D721Med (cell line): Measurements from ENCODE around the gene HCRT.

Experiments used
- DNase-seq: peaks from one replicate; pipeline ENCODE4 v3.0.0; 2011; ENCODE audit warnings: low spot score; ENCODE audit not compliant: insufficient read length
- FAIRE-seq: peaks from 2 replicates; lab custom pipeline; 2011; peaks lifted over from hg19 to GRCh38; lab: Jason Lieb, UNC
- TF ChIP-seq, protein P1 (sequence below): IDR thresholded peaks from 2 replicates; pipeline ENCODE4 v1.5.1; 2012; ENCODE audit warnings: mild to moderate bottlenecking, control low read depth; ENCODE audit not compliant: insufficient read depth; ENCODE audit errors: missing control alignments

HCRT gene

GRCh38 chr17:42135664-42136653 lies 49.3 kb downstream of the HCRT start:
- TF ChIP-seq, protein P1, sequence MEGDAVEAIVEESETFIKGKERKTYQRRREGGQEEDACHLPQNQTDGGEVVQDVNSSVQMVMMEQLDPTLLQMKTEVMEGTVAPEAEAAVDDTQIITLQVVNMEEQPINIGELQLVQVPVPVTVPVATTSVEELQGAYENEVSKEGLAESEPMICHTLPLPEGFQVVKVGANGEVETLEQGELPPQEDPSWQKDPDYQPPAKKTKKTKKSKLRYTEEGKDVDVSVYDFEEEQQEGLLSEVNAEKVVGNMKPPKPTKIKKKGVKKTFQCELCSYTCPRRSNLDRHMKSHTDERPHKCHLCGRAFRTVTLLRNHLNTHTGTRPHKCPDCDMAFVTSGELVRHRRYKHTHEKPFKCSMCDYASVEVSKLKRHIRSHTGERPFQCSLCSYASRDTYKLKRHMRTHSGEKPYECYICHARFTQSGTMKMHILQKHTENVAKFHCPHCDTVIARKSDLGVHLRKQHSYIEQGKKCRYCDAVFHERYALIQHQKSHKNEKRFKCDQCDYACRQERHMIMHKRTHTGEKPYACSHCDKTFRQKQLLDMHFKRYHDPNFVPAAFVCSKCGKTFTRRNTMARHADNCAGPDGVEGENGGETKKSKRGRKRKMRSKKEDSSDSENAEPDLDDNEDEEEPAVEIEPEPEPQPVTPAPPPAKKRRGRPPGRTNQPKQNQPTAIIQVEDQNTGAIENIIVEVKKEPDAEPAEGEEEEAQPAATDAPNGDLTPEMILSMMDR: no peak
- no peak for FAIRE-seq
- DNase-seq: no peak

DNA sequence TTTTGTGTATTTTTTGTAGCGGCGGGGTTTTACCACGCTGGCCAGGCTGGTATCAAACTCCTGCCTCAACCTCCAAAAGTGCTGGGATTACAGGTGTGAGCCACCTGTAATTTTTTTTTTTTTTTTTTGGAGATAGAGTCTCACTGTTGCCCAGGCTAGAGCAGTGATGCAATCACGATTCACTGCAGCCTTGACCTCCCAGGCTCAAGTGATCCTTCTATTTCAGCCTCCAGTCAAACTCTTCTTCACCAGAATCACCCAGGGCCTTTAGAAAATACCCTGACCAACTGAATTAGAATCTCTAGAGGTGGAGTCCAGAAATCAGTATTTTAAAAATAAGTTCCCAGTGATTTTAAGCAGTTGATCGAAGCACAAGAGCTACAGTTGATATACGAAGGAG lies 50.1 kb downstream of the HCRT start:
- DNase-seq (no peak), FAIRE-seq (no peak)
- TF ChIP-seq, protein P1: no peak
